ENCODE data around the gene CPM. TPM values are rescaled to one million over a fixed set of nuclear protein-coding genes. Genes with fewer than 3 reads are reported as not detected.

The CPM gene
- total and polyA plus RNA-seq, 10 of the 15 experiments (the other 5 are each of a cell fraction or from before 2014, with no cell fraction given), result 0.06 to 1.7 (median 0.41) TPM

DNA sequence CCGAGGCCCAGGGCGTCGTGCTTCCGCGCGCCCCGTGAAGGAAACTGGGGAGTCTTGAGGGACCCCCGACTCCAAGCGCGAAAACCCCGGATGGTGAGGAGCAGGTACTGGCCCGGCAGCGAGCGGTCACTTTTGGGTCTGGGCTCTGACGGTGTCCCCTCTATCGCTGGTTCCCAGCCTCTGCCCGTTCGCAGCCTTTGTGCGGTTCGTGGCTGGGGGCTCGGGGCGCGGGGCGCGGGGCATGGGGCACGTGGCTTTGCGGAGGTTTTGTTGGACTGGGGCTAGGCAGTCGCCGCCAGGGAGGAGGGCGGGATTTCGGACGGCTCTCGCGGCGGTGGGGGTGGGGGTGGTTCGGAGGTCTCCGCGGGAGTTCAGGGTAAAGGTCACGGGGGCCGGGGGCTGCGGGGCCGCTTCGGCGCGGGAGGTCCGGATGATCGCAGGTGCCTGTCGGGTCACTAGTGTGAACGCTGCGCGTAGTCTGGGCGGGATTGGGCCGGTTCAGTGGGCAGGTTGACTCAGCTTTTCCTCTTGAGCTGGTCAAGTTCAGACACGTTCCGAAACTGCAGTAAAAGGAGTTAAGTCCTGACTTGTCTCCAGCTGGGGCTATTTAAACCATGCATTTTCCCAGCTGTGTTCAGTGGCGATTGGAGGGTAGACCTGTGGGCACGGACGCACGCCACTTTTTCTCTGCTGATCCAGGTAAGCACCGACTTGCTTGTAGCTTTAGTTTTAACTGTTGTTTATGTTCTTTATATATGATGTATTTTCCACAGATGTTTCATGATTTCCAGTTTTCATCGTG, 124.4 kb downstream of the CPM start (continued):
- TF ChIP-seq BCL3 (IDR thresholded peaks at IDR 0.05; ENCODE audit: borderline replicate concordance, insufficient read depth, low read depth, low read length, poor library complexity, severe bottlenecking), result peak; percentile 81
- peak; percentile 98 for TF ChIP-seq BACH1 (IDR thresholded peaks at IDR 0.05; ENCODE audit: borderline replicate concordance)
- peak; percentile 96 for TF ChIP-seq TCF12 (IDR thresholded peaks at IDR 0.05; ENCODE audit: low read depth, low read length)
- peak; percentile 72; the same call in 1 of the 2 replicates for TF ChIP-seq MTA2 (IDR thresholded peaks at IDR 0.05; ENCODE audit: low read depth)
- TF ChIP-seq, protein P1, sequence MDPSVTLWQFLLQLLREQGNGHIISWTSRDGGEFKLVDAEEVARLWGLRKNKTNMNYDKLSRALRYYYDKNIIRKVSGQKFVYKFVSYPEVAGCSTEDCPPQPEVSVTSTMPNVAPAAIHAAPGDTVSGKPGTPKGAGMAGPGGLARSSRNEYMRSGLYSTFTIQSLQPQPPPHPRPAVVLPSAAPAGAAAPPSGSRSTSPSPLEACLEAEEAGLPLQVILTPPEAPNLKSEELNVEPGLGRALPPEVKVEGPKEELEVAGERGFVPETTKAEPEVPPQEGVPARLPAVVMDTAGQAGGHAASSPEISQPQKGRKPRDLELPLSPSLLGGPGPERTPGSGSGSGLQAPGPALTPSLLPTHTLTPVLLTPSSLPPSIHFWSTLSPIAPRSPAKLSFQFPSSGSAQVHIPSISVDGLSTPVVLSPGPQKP (IDR thresholded peaks at IDR 0.05; ENCODE audit: low read depth, low read length), result no peak
- peak; percentile 96 for TF ChIP-seq POLR2AphosphoS2 (IDR thresholded peaks at IDR 0.05; ENCODE audit: low read depth, low read length)
- no peak for TF ChIP-seq CEBPZ (IDR thresholded peaks at IDR 0.05; ENCODE audit: low read depth, low read length)
- TF ChIP-seq PAX8 (IDR thresholded peaks at IDR 0.05), result peak; percentile 89; the same call in 1 of the 2 replicates
- 0 out of 3 replicates have a peak, but pooled peaks of 1 of the 2 experiments have one; percentile 4 for TF ChIP-seq EGR1 (IDR thresholded peaks at IDR 0.05; ENCODE audit: borderline replicate concordance in 1 of 2, low read depth in 2 of 2, low read length in 2 of 2)
- TF ChIP-seq ZSCAN29 (IDR thresholded peaks at IDR 0.05), result peak; percentile 54; the same call in 1 of the 2 replicates
- TF ChIP-seq RUNX3 (IDR thresholded peaks at IDR 0.05; ENCODE audit: low read length), result peak; percentile 87
- TF ChIP-seq SPI1 (IDR thresholded peaks at IDR 0.05; ENCODE audit: borderline replicate concordance, insufficient read depth, low read depth, low read length), result no peak
- peak; percentile 83 to 95 for TF ChIP-seq EP300 (IDR thresholded peaks at IDR 0.05; ENCODE audit: borderline replicate concordance in 1 of 2, control insufficient read depth in 1 of 2, low read depth in 2 of 2, low read length in 2 of 2)
- peak; percentile 76 for TF ChIP-seq PBX3 (IDR thresholded peaks at IDR 0.05; ENCODE audit: insufficient replicate concordance, low read depth, low read length)
- TF ChIP-seq DPF2 (IDR thresholded peaks at IDR 0.05), result peak; percentile 83
- TF ChIP-seq MXI1 (IDR thresholded peaks at IDR 0.05; ENCODE audit: low read depth, low read length), result peak; percentile 88
- TF ChIP-seq BCL11A (IDR thresholded peaks at IDR 0.05; ENCODE audit: low read depth, low read length), result peak; percentile 89
- peak; percentile 87 for TF ChIP-seq EED (IDR thresholded peaks at IDR 0.05; ENCODE audit: low read depth)
- TF ChIP-seq BHLHE40 (IDR thresholded peaks at IDR 0.05; ENCODE audit: borderline replicate concordance in 1 of 2, low read depth in 2 of 2, low read length in 1 of 2), result peak; percentile 64 to 86
- TF ChIP-seq SIN3A (IDR thresholded peaks at IDR 0.05; ENCODE audit: low read depth, low read length), result peak; percentile 94; the same call in 1 of the 2 replicates
- TF ChIP-seq ZNF384 (IDR thresholded peaks at IDR 0.05; ENCODE audit: borderline replicate concordance, low read depth, low read length), result no peak
- TF ChIP-seq ASH2L (IDR thresholded peaks at IDR 0.05; ENCODE audit: borderline replicate concordance, low read depth), result no peak

Data from GM12878 (cell line).